ENCODE results near the gene LIM2. TPM values are rescaled to one million over a fixed set of nuclear protein-coding genes. Genes with fewer than 3 reads are reported as not detected.

The LIM2 gene
- total and polyA plus RNA-seq, 2 experiments from 2014 or later = not detected

GRCh38 chr19:51354742-51355148 is 33.0 kb downstream of the LIM2 start:
- H3F3A ChIP-seq (replicated peaks; ENCODE audit: low read depth) = no peaks in the 10 kb centered on the region
- no peak overlapping the region for H3K4me3 ChIP-seq
- peaks cover 9% of the 10 kb centered on the region; the same call in 1 of the 2 replicates for H3K4me1 ChIP-seq (ENCODE audit: insufficient read depth)
- H3K36me3 ChIP-seq (ENCODE audit: insufficient read depth) = no peaks in the 10 kb centered on the region
- Mint-ChIP-seq H3K9me3 (no peaks in the 10 kb centered on the region), H3K27ac (peak overlapping the region; percentile 56; the same call in 1 of the 2 replicates), H3K27me3 (ENCODE audit: insufficient read depth, low read depth, poor library complexity) (peaks cover 2% of the 10 kb centered on the region), H3K36me3 (ENCODE audit: low read depth) (peaks cover 10% of the 10 kb centered on the region; the same call in 2 of the 3 replicates), H3K4me3 (no peak overlapping the region), H3K4me1 (peaks cover 13% of the 10 kb centered on the region)
- H3K27me3 ChIP-seq (ENCODE audit: insufficient read depth) = no peaks in the 10 kb centered on the region
- H3K4me2 ChIP-seq = peak overlapping the region; percentile 67; the same call in 1 of the 2 replicates
- ATAC-seq = peak; percentile 95
- H2AFZ ChIP-seq = no peak overlapping the region
- H4K20me1 ChIP-seq (replicated peaks; ENCODE audit: insufficient read depth) = no peaks in the 10 kb centered on the region
- no peaks in the 10 kb centered on the region for H3K9me2 ChIP-seq (ENCODE audit: insufficient read depth)
- DNase-seq (ENCODE audit: low spot score) = peak; percentile 81
- H3K27ac ChIP-seq (ENCODE audit: low read depth) = no peak overlapping the region
- no peaks in the 10 kb centered on the region for H3K79me2 ChIP-seq (replicated peaks; ENCODE audit: insufficient read depth)
- TF ChIP-seq CREB1 (CRISPR knock-in tag; IDR thresholded peaks at IDR 0.05; ENCODE audit: low read depth) = no peak
- TF ChIP-seq, protein P1, sequence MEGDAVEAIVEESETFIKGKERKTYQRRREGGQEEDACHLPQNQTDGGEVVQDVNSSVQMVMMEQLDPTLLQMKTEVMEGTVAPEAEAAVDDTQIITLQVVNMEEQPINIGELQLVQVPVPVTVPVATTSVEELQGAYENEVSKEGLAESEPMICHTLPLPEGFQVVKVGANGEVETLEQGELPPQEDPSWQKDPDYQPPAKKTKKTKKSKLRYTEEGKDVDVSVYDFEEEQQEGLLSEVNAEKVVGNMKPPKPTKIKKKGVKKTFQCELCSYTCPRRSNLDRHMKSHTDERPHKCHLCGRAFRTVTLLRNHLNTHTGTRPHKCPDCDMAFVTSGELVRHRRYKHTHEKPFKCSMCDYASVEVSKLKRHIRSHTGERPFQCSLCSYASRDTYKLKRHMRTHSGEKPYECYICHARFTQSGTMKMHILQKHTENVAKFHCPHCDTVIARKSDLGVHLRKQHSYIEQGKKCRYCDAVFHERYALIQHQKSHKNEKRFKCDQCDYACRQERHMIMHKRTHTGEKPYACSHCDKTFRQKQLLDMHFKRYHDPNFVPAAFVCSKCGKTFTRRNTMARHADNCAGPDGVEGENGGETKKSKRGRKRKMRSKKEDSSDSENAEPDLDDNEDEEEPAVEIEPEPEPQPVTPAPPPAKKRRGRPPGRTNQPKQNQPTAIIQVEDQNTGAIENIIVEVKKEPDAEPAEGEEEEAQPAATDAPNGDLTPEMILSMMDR (conservative IDR thresholded peaks at IDR 0.05; ENCODE audit: low read depth in 2 of 2) = no peak
- TF ChIP-seq EZH2phosphoT487 (IDR thresholded peaks at IDR 0.05; ENCODE audit: unreplicated experiment) = no peak
- TF ChIP-seq NANOG (IDR thresholded peaks at IDR 0.05; ENCODE audit: borderline replicate concordance) = no peak
- no peak for TF ChIP-seq STAT1 (IDR thresholded peaks at IDR 0.05; ENCODE audit: unreplicated experiment)
- TF ChIP-seq ZNF331 (CRISPR knock-in tag; IDR thresholded peaks at IDR 0.05; ENCODE audit: low read depth) = no peak
- no peak for TF ChIP-seq ZNF114 (CRISPR knock-in tag; IDR thresholded peaks at IDR 0.05)
- TF ChIP-seq, protein P2, sequence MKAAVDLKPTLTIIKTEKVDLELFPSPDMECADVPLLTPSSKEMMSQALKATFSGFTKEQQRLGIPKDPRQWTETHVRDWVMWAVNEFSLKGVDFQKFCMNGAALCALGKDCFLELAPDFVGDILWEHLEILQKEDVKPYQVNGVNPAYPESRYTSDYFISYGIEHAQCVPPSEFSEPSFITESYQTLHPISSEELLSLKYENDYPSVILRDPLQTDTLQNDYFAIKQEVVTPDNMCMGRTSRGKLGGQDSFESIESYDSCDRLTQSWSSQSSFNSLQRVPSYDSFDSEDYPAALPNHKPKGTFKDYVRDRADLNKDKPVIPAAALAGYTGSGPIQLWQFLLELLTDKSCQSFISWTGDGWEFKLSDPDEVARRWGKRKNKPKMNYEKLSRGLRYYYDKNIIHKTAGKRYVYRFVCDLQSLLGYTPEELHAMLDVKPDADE (IDR thresholded peaks at IDR 0.05) = no peak

DNA sequence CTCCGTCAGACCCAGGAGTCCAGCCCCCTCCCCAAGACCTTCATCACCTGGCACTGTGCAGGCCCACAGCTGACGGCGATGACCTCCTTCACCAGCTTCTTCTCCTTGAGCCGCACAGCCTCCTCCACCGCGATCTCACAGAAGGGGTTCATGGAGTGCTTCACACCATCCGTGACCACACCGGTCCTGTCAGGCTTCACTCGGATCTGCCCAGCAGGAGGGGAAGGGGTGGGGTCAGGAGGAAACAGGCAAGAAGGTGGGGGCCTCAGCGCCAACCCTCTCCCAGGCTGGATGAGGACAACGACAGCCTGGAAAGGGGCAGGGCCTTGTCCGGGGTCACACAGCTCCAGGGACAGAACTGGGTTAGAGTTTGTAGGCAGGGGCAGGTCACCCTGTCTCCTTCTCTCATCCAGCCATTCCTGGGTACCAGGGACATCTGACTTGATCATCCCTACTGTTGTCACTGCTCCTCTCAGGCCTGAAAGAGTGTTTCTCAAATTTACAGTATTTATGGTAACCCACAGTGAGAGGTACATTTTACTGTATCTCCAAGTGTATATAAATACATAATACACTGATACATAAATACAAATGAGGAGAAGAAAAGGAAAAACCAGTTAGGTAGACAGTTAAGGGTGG is 33.6 kb downstream of the LIM2 start:
- Mint-ChIP-seq H3K4me1 (peaks cover 13% of the 10 kb centered on the region), H3K9me3 (no peaks in the 10 kb centered on the region), H3K4me3 (no peak overlapping the region), H3K27ac (no peak overlapping the region), H3K36me3 (ENCODE audit: low read depth) (peaks cover 10% of the 10 kb centered on the region; the same call in 2 of the 3 replicates), H3K27me3 (ENCODE audit: insufficient read depth, low read depth, poor library complexity) (peaks cover 2% of the 10 kb centered on the region)
- Histone ChIP-seq H3K4me1 (ENCODE audit: insufficient read depth) (peaks cover 9% of the 10 kb centered on the region; the same call in 1 of the 2 replicates), H4K20me1 (replicated peaks; ENCODE audit: insufficient read depth) (no peaks in the 10 kb centered on the region), H2AFZ (no peak overlapping the region), H3K79me2 (replicated peaks; ENCODE audit: insufficient read depth) (no peaks in the 10 kb centered on the region), H3F3A (replicated peaks; ENCODE audit: low read depth) (no peaks in the 10 kb centered on the region), H3K36me3 (ENCODE audit: insufficient read depth) (no peaks in the 10 kb centered on the region), H3K27ac (ENCODE audit: low read depth) (no peak overlapping the region), H3K9me2 (ENCODE audit: insufficient read depth) (no peaks in the 10 kb centered on the region), H3K4me2 (peak overlapping the region; percentile 67), H3K4me3 (no peak overlapping the region), H3K27me3 (ENCODE audit: insufficient read depth) (no peaks in the 10 kb centered on the region)
- peak; percentile 71 for ATAC-seq
- no peak for TF ChIP-seq STAT1 (IDR thresholded peaks at IDR 0.05; ENCODE audit: unreplicated experiment)
- TF ChIP-seq CREB1 (CRISPR knock-in tag; IDR thresholded peaks at IDR 0.05; ENCODE audit: low read depth) = no peak
- no peak for TF ChIP-seq POLR2AphosphoS5 (IDR thresholded peaks at IDR 0.05; ENCODE audit: low read depth)
- no peak for TF ChIP-seq EZH2 (IDR thresholded peaks at IDR 0.05; ENCODE audit: low read depth, unreplicated experiment)
- TF ChIP-seq, protein P1 (conservative IDR thresholded peaks at IDR 0.05; ENCODE audit: low read depth in 2 of 2) = no peak
- no peak for TF ChIP-seq REST (IDR thresholded peaks at IDR 0.05; ENCODE audit: unreplicated experiment)
- DNase-seq (ENCODE audit: low spot score) = no peak
